ENCODE results near the gene ANKRD63.

GRCh38 chr15:40300771-40301170, 17.9 kb upstream of the ANKRD63 start:
- no peak for TF ChIP-seq CTCF (IDR thresholded peaks at IDR 0.05)
- no peak for TF ChIP-seq POLR2A (IDR thresholded peaks at IDR 0.05)
- no peak for TF ChIP-seq EP300 (IDR thresholded peaks at IDR 0.05)

Data from gastroesophageal sphincter (tissue), 3 donors.